Fibroblast of villous mesenchyme (primary cell): ENCODE data around the gene SNX25. TPM values are rescaled to one million over a fixed set of nuclear protein-coding genes. Genes with fewer than 3 reads are reported as not detected.
A peak's percentile ranks its signal among the peaks of the same experiment; 100 is the strongest.

Experiments
- DNase-seq: peaks from one replicate; pipeline ENCODE4 v3.0.0-alpha.2; 2010; ENCODE audit warnings: low read depth
- H3K4me3 ChIP-seq: 2 replicates; pipeline ENCODE4 v1.5.1; 2011; ENCODE audit warnings: low read depth, mild to moderate bottlenecking, low read length
- total RNA-seq: library from RNA; depleted of rRNA; stranded (reverse); fragments of >200 nt; gene quantifications from 2 replicates; pipeline ENCODE4 v1.2.3, GENCODE V29; 2012
- TF ChIP-seq, protein P1 (sequence below): IDR thresholded peaks from 2 replicates; pipeline ENCODE4 v1.5.1; 2012; ENCODE audit warnings: low read depth, mild to moderate bottlenecking, low read length; ENCODE audit not compliant: insufficient read depth

The SNX25 gene
- total RNA-seq, 1 donor, result 47.1 TPM

DNA sequence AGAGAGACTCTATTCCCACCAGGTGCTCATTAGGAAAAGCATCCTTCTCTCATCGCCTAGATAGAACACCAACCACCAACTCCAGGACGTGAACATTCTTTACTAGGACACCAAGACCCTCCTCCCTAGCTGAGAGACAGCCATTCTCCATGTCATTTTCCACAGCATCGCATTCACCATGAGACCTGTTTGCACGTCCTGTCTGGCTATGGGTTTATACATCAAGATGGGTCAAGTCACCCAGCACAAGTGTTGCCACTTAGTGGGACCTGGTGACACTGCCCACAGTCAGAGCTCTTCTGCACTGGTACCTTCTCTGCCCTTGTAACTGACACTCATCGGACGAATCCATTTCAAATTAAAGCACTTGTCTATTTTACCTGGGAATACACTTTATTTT lies 168.9 kb downstream of the SNX25 start:
- DNase-seq, result no peak
- H3K4me3 ChIP-seq, result no peak overlapping the region
- TF ChIP-seq, protein P1, sequence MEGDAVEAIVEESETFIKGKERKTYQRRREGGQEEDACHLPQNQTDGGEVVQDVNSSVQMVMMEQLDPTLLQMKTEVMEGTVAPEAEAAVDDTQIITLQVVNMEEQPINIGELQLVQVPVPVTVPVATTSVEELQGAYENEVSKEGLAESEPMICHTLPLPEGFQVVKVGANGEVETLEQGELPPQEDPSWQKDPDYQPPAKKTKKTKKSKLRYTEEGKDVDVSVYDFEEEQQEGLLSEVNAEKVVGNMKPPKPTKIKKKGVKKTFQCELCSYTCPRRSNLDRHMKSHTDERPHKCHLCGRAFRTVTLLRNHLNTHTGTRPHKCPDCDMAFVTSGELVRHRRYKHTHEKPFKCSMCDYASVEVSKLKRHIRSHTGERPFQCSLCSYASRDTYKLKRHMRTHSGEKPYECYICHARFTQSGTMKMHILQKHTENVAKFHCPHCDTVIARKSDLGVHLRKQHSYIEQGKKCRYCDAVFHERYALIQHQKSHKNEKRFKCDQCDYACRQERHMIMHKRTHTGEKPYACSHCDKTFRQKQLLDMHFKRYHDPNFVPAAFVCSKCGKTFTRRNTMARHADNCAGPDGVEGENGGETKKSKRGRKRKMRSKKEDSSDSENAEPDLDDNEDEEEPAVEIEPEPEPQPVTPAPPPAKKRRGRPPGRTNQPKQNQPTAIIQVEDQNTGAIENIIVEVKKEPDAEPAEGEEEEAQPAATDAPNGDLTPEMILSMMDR, result no peak

DNA sequence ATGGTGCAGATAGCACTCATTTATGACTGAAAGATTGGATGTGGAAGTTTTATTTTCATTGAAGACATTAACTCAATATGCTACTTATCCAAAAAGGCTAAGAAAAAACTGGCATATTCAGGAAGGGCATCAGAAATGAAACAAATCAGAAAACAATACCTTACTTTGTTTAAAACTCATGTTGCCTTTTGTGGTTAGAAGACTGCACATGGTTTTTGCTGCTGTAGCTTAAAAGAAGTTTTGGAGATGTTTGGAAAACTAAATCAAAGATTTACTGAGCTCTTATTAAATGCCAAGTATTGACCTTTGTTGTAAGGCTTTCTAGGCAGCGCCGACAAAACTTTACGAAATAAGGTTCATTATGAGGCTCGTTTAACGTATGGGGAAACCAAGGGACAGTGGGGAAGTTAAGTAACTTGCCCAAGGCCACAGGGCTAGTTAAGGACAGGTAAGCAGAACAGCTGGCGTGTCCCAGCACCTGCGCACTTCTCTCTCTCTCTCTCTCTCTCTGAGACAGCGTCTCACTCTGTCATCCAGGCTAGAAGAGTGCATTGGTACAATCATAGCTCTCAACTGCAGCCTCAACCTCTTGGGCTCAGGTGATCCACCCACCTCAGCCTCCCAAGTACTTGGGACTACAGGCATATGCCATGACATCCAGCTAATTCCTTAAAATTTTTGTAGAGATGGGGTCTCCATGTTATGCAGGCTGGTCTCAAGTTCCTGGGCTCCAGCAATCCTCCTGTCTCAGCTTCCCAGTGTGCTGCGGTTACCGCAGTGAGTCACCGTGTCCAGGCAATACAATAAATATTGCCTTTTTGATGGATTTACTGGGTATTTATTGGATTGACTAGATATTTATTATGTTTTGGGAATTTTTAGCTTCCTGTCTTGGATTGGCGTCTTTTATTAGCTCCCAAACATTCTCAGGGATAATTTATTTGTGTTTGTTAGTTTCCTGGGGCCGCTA lies 170.2 kb downstream of the SNX25 start:
- TF ChIP-seq, protein P1, result no peak

DNA sequence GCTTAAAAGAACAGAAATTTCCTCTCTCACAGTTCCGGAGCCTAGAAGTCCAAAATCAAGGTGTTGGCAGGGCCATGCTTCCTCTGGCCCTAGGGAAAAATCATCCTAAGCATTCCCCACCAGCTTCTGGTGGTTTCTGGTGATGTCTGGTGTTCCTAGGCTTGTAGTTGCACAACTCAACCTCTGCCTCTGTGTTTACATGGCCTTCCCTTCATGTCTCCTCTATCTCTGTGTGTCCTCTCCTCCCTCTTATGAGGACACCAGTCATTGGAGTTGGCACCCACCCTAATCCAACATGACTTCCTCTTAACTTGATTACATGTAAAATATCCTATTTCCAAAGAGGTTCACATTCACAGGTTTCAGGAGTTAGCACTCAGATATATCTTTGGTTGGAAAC lies 170.9 kb downstream of the SNX25 start:
- TF ChIP-seq, protein P1, result no peak
- no peak for DNase-seq
- no peak overlapping the region for H3K4me3 ChIP-seq

More for the DNA sequence above, 170.2 kb downstream of the SNX25 start:
- DNase-seq, result no peak
- no peak overlapping the region for H3K4me3 ChIP-seq

DNA sequence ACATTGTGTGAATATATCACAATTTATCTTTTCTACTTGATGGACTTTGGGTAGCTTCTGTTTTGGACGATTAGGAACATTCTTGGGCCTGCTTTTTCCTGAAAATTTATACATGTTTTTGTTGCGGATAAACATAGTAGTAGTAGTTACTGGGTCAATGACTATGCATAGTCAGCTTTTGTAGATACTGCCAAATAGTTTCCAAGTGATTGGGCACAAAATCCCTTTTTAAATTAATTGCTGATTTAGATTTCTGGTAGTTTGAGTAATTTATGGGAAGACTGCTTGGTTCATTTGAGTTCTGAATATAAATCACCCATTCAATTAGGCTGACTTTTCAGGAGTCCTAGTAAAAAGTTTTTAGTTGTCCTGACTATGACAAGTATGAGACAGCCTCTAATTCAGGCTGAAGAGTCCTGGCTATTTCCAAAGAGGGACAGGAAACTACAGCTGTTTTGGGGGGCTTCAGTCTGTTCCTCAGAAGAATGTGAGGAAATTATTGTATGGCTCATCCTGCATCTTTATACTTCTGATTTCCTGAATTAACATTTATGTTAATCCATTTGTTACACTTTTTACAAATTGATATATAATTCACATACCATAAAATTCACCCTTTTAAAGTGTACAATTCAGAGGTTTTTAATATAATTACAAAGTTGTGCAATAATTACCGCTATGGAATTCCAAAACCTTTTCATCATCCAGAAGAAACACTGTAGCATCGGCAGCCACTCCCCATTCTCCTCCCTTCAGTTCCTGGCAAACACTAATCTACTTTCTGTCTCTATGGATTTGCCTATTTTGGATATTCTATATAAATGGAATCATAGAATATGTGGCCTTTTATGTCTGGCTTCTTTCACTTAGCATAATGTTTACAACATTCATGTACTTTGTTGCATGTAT lies 172.1 kb downstream of the SNX25 start:
- no peak overlapping the region for H3K4me3 ChIP-seq
- TF ChIP-seq, protein P1, result no peak
- peak; percentile 33 for DNase-seq

DNA sequence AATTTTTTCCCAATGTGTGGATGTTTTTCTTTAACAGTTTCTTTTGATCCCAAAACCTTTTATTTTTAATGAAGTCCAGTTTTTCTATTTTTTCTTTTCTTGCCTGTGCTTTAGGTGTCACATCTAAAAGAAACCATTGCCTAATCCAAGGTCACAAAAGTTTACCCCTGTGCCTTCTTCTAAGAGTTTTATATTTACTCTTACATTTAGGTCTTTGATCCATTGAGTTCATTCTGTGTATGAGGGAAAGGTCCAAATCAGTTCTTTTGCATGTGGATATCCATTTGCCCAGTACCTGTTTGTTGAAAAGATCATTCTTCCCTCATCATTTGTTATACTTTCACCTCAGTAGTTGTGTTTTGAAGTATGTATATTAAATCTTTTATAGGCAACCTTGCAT lies 173.4 kb downstream of the SNX25 start:
- TF ChIP-seq, protein P1, result no peak
- no peak for DNase-seq
- no peak overlapping the region for H3K4me3 ChIP-seq

DNA sequence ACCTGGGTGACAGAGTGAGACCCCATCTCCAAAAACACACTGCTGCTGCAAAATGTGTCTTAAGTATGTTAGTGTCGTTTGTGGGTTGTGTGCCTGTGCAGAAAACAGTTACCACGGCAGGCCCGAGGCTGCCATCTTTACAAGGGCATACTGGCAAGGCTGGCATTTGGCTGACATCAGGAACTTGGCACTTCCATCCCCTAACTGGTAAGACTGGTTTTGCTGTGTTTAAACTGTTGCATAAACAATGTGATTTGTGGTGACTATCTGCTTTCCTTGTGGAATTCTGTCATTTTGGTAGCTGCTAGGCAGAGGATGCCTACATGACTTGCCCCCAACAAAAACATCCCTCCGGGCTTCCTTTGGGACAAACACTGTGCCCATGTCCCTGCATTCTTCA lies 174.1 kb downstream of the SNX25 start:
- no peak for DNase-seq
- H3K4me3 ChIP-seq, result no peak overlapping the region
- TF ChIP-seq, protein P1, result no peak
